GM18498 (cell line): ENCODE results near the gene SPATA45.

ENCODE experiments used
- ATAC-seq: cut with Tn5 transposase; IDR thresholded peaks from one replicate; pipeline ENCODE4 v1.9.1; 2021; ENCODE audit warnings: mild to moderate bottlenecking, moderate library complexity; ENCODE audit not compliant: unreplicated experiment

SPATA45 gene

DNA sequence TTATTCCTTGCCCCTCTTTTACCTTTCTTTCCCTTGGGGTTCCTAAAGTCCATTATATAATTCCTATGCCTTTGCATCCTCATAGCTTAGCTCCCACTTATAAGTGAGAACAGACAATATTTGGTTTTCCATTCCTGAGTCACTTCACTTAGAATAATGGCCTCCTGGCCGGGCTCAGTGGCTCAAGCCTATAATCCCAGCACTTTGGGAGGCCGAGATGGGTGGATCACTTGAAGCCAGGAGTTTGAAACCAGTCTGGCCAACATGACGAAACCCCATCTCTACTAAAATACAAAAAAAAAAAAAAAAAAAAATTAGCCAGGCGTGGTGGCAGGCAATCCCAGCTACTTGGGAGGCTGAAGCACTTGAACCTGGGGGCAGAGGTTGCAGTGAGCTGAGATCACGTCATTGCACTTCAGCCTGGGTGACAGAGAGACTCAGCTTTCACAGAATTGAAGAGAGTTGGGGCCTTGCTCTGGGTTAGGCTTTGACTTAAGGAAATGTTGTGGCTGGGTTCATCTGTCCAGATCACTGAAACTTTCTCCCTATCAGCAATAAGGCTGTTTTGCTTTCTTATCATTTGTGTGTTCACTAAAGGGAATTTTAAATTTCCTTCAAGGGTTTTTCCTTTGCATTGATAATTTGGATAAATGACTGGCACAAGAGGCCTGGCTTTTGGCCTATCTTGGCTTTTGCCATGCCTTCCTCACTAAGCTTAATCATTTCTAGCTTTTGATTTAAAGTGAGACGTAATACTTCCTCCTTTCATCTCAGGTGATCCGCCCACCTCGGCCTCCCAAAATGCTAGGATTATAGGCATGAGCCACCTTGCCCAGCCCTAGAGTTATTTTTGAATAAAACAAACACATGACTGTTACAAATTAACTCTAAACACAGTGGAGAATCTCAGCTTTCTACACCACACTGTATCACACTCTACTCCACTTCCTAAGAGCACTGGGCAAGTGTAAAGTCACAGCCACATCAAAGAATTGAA is 13.9 kb downstream of the SPATA45 start:
- peak; percentile 74 for ATAC-seq

DNA sequence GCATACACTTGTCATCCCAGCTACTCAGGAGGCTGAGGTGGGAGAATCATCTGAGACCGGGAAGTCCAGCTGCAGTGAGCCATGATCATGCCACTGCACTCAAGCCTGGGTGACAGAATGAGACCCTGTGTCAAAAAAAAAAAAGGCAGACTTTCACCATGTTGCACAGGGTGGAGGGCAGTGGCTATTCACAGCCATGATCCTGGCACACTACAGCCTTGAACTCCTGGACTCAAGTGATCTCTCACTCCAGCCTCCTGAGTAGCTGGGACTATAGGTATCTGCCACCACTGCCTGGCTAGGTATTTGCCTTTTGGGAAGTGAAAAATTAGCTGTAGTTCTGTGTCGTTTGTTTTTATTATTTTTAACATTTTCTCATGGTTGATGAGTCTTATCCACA is 19.1 kb downstream of the SPATA45 start:
- ATAC-seq: no peak

DNA sequence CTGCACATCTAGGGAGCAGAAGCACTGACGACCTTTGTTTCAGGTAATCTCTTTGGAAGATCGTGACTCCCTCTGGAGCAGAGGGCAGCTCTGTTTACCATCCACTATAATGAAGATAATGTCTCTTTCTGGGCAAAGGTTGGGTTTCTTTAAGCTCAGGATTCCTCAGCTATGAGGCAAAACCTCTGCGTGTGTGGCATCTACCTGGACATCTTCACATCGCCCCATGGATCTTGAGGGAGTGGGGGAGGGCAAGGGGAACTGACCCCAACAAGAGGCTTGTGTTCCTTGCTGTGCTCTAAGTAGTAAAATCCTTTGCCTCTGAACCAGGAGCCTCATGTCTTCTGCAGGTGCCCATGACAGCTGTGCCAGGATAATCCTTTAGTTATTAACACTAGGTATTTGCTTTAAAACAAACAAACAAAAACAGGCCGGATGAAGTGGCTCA is 19.6 kb downstream of the SPATA45 start:
- no peak for ATAC-seq

DNA sequence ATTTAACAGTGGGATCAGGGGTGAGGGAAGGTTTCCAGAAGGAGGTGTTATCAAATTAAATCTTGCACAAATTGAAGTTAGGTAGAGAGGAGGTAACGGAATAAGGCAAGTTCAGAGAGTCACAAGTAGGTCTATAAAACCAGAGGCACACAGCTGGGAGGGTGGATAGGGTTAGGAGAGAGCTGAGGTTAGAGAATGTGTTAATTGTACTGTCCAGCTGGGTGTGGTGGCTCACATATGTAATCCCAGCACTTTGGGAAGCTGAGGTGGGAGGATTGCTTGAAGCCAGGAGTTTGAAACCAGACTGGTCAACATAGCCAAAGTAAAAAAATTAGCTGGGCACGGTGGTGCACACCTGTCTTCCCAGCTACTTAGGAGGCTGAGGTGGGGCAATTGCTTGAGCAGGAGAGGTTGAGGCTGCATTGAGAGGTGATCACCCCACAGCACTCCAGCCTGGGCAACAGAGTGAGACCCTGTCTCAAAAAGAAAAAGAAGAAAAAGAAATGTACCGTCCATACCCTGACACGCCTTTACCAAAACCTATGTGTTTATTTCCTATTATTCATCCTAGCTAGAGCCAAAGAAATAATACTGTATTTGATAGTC is 20.2 kb downstream of the SPATA45 start:
- no peak for ATAC-seq

DNA sequence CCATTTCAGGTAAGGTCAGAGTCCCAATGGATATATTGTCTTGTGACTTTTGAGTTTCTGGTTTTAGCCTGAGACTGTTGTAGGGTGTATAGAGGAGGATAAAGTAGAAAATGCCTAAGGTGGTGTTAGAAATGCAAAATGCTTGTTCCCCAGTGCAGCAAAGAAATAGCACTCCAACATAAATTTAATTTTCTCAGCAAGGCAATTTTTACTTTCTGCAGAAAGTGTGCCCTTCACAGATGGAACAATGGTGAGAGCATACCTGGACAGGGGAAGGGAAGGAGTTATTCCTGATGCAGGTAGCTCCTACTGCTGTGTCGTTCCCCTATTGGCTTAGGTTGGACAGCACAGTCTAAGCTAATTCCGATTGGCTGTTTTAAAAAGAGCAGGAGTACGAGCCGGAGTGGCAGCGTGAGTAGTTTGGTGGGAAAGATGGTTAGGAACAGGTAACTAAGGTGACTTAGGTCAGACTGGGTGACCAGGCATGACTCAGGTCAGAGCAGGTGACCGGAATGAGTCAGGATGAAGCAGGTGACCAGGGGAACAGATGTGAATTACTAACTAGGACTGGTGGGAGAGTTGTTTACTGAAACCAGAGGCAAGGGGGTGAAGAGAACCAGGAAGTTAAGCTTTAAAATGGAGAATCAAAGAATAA is 21.5 kb downstream of the SPATA45 start:
- ATAC-seq: no peak

DNA sequence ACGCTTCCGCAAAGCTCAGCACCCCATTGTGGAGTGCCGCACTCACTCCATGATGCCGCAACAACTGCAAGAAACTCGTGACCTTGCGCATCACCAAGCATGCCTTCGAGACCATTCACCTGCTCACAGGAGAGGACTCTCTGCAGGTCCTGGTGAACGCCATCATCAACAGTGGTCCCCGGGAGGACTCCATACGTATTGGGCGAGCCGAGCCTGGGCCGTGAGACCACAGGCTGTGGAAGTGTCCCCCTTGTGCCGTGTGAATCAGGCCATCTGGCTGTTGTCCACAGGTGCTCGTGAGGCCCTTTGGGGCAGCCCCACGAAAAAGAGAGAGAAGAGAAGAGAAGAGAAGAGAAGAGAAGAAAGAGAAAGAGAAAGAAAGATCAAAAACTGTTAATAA is 23.2 kb downstream of the SPATA45 start:
- no peak for ATAC-seq

DNA sequence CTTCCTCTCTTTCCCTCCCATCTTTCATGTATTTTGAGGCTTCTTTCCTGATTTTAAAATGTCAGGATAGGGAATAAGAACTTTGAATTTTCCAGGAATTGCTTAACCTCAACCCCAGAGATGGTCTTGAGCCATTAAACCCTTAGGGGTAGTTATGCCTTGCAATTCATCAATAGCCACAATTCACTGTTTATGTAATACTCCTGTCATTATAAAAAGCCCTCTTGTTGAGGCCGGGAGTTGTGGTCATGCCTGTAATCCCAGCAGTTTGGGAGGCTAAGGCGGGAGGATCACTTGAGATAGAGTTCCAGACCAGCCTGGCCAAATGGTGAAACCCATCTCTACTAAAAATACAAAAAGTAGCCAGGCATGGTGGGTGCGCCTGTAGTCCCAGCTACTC is 24.5 kb downstream of the SPATA45 start:
- ATAC-seq: no peak

DNA sequence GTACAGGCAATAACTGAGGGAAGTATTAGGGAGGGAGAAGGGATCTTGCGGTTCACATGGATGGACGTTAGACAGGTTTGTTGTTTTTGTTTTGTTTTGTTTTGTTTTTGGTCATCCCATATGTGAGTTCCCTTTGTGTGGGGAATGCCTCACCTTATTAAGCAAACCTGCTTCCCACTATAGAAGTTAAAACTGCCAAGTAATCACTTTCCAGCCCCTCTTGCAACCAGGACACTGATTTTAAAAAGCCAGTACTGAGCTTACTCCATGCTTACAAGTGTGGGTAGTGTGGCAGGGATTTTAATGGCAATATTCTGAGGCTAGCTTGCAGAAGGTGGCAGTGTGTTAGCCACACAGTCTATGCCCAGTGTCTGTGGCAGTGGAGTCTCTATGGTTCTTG is 26.5 kb downstream of the SPATA45 start:
- no peak for ATAC-seq

DNA sequence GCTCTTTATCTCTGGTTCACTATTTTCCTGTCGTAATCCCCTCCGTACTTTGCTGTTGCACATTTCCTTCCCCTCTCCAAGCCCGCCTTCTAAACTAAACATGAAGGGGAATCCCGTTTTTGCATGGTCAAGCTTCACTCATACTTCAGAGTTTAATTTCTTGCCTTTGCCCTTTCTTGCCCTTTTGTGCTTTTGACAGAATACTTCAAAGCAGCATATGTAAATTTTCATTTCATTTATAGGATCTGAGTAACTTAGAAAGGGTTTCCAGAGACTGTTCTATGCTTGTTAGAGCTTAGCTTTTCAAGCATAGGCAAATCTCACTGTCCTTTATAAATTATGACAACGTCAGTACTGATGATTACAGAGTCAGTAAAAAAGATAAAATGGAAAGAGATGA is 27.7 kb downstream of the SPATA45 start:
- peak; percentile 78 for ATAC-seq

DNA sequence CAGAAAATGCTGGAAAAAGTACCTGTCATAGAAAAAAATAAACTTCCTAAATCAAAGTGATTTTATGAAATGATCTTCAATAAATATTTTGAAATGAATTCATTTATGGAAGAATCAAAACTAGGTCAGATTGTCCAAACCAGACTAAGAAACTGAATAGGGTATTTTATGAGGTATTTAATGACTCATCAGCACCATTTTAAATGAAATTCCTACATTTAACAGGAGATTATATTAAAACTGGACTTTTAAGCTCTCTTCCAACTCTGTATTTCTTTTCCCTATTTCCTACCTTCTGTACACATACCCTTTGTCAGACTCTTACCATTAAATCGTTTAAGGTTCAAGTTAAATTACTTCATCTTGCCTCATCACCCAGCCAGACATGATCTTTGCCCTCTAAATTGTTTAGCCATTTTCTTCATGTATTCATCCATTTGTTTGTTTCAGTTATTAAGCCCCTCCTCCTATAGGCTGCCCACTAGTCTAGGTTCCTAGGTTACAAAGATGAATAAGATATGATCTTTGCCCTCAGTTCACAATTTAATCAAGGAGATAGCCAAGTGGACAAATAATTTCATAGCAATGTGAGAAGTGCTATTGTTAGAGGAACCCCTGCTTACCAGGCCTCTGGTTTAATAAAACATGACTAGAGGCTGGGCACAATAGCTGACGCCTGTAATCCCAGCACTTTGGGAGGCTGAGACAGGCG is 30.7 kb downstream of the SPATA45 start:
- ATAC-seq: no peak

DNA sequence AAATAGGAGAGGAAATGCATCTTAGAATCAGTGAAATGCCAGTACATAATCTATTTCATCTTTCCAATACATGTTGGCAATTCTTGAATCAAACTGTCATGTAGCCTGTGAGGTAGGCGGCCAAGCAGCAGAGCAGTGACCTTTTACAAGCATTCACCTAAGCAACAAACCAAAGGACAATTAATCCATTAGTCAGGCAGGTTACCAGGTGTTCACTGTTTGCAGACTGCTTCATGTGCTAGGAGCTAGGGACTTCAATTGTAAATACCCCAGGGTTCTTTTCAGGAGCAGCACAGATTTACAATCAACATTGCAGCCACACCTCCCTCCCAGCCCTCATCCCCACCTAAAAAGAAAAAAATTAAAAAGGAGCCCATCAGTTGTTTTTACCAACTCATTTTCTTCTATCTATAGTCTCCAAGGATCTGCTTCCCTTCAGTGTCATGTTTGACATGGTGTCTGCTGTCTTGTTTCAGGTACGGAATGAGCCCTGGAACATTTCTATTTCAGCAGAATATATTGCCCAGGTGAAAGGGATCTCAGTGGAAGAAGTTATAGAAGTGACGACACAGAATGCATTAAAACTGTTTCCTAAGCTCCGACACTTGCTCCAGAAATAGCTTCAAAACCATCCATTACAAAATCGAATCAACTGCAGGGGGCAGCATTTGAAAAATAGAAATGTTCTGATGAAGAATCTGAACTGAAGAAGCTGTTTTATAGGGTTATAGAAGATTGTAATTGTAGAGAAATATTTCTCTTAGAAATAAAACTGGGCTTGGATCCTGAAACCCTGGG is 32.7 kb downstream of the SPATA45 start:
- no peak for ATAC-seq

DNA sequence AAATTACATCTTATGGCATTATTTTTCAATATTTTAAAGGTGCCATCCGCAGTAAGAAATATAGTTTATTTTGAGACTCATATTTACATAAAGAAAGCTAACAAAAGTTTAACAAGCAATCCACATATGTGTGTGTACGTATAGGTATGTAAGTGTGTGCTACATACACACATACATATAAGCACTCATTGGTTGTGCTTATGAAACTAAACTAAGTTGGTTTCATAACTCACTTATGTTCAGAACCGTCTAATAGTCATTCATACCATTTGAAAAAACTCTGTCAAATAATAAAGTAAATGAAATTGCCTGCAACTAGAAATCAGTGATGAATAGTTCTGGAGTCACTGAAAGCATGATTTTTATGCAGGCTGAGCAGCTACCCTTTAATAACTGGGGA is 41.7 kb downstream of the SPATA45 start:
- ATAC-seq: no peak

DNA sequence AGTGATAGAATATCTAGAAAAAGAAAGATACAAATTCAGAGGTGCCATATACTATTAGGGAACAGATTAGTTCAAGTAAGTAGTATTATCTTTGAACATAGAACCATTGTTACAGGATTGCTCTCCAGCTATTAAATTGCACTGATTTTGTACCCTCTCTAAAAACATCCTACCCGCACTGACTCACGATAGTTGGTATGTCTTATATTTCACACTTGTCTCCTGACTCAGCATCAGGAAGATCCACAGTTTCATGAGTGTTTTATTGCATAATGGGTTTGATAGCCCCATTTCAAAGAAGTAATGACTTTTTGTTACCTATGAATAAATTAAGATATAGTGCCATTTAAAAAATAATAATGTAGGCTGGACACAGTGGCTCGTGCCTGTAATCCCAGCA is 49.8 kb downstream of the SPATA45 start:
- no peak for ATAC-seq

DNA sequence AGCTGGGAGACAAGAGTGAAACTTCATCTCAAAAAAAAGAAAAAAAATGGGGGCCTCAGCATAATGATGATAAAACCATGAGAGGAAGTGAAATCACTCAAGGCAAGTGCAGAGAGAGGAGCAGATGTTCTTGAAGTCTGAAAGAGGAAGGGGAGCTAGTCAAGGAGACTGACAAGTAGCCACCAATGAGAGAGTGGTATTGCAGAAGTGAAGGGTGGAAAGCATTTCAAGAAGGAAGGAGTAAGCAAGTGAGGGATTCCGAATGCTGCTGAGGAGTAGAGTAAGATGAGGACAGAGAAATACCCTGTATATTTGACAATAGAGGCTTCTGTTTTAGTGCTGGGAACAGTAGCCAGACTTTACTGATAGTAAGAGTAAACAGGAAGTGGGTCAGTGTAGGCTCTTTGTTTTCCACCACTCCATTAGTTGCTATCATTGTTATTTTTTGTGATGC is 52.9 kb downstream of the SPATA45 start:
- ATAC-seq: peak; percentile 86

DNA sequence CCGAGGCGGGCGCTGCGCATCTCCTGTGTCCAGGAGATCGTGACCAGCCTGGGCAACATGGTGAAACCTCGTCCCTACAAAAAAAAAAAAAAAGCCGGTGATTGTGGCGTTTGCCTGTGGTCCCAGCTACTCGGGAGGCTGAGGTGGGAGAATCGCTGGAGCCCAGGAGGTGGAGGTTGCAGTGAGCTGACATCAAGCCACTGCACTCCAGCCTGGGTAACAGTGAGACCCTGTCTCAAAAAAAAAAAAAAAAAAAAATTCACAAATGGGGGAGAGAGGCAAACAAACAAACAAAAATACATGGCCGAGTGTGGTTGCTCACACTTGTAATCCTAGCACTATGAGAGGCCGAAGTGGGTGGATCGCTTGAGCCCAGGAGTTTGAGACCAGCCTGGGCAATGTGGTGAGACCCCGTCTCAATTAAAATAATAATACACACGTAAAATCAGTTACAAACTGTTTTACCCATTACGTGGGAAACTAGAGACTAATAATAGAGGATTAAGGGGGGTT is 55.0 kb downstream of the SPATA45 start:
- no peak for ATAC-seq

DNA sequence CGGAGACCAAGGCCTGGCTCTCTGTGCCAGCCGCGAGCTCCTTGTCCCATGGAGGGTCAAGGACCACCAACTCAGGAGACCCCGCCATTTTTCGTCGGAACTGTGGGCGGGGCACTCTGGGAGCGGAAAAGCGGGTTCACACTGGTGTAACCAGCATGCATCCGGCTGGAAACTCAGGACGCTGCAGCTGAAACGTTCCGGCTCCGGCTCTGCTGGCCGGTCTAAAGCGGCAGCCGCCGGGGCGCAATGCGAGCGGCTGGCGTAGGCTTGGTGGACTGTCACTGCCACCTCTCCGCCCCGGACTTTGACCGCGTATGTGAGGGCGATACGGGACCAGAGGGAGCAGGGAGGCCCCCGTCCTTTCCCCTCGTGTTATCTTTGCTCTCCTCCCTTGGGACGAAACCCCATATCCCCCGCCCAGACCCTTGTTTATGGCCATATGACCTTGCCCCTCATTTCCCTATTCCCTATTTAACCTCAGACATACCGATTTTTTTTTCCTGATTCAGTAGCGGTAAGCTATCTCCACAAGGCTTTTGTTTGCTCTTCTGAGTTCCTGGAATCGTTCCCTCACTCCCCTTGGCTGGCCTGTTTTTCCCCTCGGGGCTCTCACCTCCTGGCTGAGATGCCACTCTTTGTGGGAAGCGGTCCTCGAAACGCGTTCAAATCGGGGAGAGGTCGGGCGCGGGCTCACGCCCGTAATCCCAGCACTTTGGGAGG is 55.6 kb downstream of the SPATA45 start, which contains the start of the genes NSL1 and TATDN3:
Gene NSL1, minus strand, starts transcription at position 102 of the 720 bp plus-strand sequence. Its CDS starts 14 bp downstream, at position 88.
Gene TATDN3, plus strand, starts transcription at position 219 of the 720 bp plus-strand sequence. Its CDS starts 28 bp downstream, at position 247.
- peak; percentile 70 for ATAC-seq

DNA sequence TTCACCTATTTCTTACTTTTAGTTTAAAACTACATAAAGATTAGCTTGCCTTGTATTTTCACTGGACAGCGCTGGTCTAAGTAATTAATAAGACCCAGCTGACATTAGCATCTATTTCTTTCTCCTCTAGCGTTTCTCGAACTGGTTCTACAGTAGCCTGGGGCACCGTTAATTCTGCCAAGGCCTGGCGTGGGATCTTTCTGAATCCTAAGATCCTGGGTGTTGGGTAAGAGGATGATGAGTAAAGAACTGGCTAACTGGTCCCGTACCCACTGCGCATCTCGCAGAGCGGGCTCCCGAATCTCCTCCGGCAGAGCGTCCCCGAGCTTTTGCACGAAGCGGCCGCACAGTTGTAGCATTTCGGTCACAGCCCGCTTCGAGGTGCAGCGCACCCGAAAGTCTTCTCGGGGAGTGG is 56.2 kb downstream of the SPATA45 start:
- peak; percentile 39 for ATAC-seq

DNA sequence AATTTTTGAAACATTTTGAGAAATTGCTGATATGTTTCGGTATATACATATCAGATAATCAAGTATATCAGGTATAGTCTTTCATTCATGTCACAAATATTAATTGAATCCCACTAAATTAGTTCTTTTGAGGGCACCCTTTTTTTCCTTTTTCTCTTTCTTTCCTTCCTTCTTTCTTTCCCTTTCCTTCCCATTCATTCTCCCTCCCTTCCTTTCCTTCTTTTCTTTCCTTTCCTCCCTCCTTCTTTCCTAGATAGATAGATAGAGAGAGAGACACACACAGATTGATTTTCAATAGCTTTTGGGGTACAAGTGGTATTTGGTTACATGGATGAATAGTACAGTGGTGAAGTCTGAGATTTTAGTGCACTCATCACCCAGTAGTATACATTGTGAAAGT is 61.6 kb downstream of the SPATA45 start:
- ATAC-seq: no peak

DNA sequence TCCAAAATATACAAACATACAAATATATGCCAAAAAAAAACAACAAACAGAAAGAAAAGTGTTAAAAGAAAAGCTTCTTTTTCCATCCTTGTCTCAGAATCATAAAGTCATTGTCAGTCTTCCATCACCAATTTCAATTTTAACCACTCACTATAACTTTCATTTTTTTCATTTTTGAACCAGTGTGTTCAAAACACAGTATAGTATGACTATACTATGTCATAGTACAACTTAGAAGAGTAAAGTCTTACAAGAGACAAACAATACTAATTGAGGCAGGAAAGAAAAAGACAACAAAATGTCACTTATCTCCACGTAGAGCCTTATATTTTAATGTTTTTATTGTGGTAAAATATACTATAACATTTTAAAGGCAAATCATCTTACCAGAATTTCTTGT is 63.5 kb downstream of the SPATA45 start:
- no peak for ATAC-seq
